Right lobe of liver (tissue), 4 donors: ENCODE data around the gene IL18RAP.

ENCODE experiments used
- POLR2A ChIP-seq: fragments of 450-650 bp; IDR thresholded peaks from one replicate; pipeline ENCODE4 v1.6.1; 2017; ENCODE audit warnings: antibody characterized with exemption, mild to moderate bottlenecking
- TF ChIP-seq, protein P1 (sequence below), 4 donors: fragments of 200-600 bp in 3 of 4; fragments of 450-650 bp in 1 of 4; IDR thresholded peaks; one replicate each; pipeline versions ENCODE4 v1.5.1 to v1.8.0; 2016 to 2022; ENCODE audit warnings: antibody characterized with exemption in 4 of 4, mild to moderate bottlenecking in 2 of 4
- donor health status: DM: no; HTN: no; CAD: no.
- donor health status: DM: no; HTN: no; CAD: no.
- donor health status: DM: no; HTN: yes; CAD: no.

DNA sequence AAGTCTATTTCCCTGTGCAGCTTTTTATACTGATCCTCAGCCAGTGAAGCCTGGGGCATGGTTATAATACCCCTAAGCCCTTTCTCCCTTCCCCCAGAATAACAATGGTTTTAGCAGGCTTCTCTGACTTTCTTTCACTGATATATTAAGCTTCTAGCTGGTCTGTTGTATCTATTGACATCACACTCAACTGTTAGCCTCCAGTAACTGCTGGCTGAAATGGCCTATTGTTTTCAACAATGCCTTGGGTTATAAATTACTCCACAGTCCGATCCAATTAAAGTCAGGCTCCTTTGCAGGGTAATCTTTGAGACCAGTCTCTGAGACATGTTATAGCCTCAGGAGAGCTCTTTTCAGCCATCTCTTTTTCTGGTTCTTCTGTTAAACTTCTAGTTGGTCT, 47.2 kb downstream of the IL18RAP start:
- TF ChIP-seq, protein P1, sequence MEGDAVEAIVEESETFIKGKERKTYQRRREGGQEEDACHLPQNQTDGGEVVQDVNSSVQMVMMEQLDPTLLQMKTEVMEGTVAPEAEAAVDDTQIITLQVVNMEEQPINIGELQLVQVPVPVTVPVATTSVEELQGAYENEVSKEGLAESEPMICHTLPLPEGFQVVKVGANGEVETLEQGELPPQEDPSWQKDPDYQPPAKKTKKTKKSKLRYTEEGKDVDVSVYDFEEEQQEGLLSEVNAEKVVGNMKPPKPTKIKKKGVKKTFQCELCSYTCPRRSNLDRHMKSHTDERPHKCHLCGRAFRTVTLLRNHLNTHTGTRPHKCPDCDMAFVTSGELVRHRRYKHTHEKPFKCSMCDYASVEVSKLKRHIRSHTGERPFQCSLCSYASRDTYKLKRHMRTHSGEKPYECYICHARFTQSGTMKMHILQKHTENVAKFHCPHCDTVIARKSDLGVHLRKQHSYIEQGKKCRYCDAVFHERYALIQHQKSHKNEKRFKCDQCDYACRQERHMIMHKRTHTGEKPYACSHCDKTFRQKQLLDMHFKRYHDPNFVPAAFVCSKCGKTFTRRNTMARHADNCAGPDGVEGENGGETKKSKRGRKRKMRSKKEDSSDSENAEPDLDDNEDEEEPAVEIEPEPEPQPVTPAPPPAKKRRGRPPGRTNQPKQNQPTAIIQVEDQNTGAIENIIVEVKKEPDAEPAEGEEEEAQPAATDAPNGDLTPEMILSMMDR (IDR thresholded peaks at IDR 0.05), result no peak
- TF ChIP-seq POLR2A, result no peak
